Measurements from ENCODE around the gene MAP2K6.

MAP2K6 gene

DNA sequence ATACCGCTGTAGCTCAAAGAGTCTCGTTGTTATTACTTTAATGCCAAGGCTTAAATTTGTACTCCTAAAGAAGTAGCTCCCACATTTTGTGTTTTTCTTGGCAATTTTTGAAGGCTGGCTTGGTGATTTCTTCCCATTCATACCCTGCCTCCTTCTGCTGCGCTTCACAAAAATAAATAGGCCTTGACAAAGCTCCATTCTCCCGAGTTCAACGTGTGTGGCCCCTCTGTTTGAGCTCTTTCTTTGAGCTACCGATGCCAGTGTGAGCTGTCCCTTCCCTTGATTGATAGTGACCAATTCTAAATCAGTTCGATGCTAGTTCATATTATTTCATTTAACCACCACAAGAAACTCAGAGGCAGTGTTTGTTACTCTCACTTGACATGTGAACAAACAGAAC, 96.8 kb downstream of the MAP2K6 start:
- Histone ChIP-seq H3K4me3 (no peak overlapping the region), H3K27ac (no peak overlapping the region)
- no peak for DNase-seq (ENCODE audit: low spot score)
- no peak for TF ChIP-seq CTCF (IDR thresholded peaks at IDR 0.05)

DNA sequence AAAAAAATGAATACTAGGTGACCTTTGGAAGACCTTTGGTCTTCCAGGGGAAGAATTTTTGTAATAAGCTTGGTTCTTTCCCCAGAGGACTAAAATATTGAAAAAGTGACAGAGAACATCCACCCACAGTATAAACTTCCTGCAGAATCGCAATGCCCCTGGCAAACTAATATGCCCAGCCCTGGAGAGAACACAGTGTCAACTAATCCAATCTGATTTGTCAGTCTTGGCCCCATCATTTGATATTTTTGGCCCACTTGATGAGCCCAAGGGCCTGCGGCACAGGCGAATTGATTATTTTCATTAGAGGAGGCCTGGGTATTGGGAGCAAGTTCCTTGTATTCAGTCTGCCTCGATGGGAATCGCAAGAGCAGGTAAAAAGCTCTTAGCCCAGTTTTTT, 98.4 kb downstream of the MAP2K6 start:
- Histone ChIP-seq H3K4me3 (no peak overlapping the region), H3K27ac (no peak overlapping the region)
- no peak for DNase-seq (ENCODE audit: low spot score)
- TF ChIP-seq CTCF (IDR thresholded peaks at IDR 0.05), result no peak

GRCh38 chr17:69516225-69516624, 101.7 kb downstream of the MAP2K6 start:
- TF ChIP-seq CTCF (IDR thresholded peaks at IDR 0.05), result no peak
- H3K27ac ChIP-seq, result no peak overlapping the region
- no peak for DNase-seq (ENCODE audit: low spot score)
- no peak overlapping the region for H3K4me3 ChIP-seq

DNA sequence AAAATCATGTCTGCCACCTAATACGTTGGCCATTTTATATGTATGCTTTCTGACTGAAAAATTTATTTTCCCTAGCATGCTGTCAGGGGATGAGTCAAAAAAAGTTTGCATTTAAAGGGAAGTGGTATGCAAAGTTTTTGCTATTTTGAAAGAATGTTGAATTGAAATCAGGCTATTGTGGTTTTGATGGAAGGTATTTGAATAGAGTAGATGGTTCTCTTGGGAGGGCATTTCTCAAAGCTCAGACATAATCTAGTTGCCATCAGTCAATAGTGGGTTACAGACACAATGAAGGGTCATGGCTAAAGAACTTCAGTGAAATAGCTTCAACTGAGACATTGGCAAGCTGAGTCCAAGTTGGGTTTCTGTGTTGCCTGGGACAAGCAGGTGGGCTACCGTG, 102.4 kb downstream of the MAP2K6 start:
- Histone ChIP-seq H3K27ac (no peak overlapping the region), H3K4me3 (no peak overlapping the region)
- DNase-seq (ENCODE audit: low spot score), result no peak
- no peak for TF ChIP-seq CTCF (IDR thresholded peaks at IDR 0.05)

- Histone ChIP-seq H3K4me3 (no peak overlapping the region), H3K27ac (no peak overlapping the region)
- no peak for TF ChIP-seq CTCF (IDR thresholded peaks at IDR 0.05)
Measured at GRCh38 chr17:69518951-69519350, 104.5 kb downstream of the MAP2K6 start.

DNA sequence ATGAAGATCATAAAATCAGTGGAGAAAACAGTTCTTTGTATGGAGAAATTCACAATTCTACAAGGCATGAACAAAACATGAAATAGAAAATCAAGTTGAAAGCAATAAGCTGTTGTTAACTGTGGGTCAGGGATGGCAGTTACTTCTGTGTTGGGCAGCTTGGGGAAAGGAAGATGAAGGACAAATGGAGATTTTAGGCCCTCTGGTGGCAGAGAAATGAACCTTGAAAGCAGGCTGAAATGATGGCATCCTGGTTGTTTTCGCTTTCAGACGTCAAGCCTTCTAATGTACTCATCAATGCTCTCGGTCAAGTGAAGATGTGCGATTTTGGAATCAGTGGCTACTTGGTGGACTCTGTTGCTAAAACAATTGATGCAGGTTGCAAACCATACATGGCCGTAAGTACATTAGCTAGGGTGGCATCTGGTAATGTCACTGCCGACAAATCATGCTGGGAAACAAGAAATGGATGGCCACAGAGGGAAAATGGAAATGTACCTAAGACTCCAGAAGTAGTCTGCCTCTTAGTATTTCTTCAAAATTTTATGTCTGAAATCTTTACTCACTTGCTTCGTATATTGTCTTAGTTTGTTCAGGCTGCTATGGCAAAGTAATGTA, 108.9 kb downstream of the MAP2K6 start:
- Histone ChIP-seq H3K27ac (no peak overlapping the region), H3K4me3 (no peak overlapping the region)
- no peak for DNase-seq (ENCODE audit: low spot score)
- no peak for TF ChIP-seq CTCF (IDR thresholded peaks at IDR 0.05)

More at GRCh38 chr17:69518951-69519350, 104.5 kb downstream of the MAP2K6 start:
- DNase-seq (ENCODE audit: low spot score), result no peak

GRCh38 chr17:69524854-69525253, 110.4 kb downstream of the MAP2K6 start:
- DNase-seq (ENCODE audit: low spot score), result no peak
- Histone ChIP-seq H3K4me3 (no peak overlapping the region), H3K27ac (no peak overlapping the region)
- no peak for TF ChIP-seq CTCF (IDR thresholded peaks at IDR 0.05)
